GM21390 (cell line): ENCODE results near the gene CGB1.

Experiments
- ATAC-seq: cut with Tn5 transposase; IDR thresholded peaks from one replicate; pipeline ENCODE4 v1.9.1; 2021; ENCODE audit not compliant: unreplicated experiment

Gene CGB1

DNA sequence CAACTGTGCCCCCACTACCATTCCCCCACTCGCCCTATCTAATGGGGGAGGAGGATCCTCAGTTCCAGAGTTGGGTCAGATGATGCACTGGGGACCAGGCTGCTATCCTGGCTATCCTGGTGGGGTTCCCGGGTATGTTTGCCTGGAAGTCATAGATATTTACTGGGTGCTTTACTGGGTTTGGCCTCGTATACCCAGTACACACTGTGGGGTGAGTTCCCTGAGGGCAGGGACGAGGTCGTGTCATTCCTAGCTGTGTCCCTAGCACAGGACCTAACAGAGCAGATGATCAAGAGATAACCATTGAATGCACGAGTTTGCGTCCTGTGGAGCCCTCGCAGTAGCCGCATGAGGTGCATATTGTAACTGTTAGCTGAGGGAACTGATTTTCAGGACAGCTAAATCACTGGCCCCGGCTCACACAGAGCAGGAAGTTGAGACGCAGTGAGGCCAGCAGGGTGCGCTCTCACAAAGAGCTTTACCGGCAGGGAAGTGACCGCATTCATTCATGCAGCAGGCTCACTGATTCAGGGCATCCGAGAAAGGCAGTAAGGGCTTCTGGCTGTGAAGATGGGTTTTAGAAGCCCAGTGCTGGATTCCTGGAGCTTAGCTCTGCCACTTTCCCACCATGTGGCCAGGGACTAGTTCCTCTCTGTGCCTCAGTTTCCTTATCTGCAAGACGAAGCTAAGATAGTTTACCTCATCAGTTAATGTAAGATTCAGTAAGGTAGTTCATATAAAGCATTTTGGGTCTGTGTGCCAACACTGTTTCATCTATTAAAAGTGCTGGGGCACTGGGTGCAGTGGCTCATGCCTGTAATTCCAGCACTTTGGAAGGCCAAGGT, 37.0 kb downstream of the CGB1 start:
- ATAC-seq, result no peak

DNA sequence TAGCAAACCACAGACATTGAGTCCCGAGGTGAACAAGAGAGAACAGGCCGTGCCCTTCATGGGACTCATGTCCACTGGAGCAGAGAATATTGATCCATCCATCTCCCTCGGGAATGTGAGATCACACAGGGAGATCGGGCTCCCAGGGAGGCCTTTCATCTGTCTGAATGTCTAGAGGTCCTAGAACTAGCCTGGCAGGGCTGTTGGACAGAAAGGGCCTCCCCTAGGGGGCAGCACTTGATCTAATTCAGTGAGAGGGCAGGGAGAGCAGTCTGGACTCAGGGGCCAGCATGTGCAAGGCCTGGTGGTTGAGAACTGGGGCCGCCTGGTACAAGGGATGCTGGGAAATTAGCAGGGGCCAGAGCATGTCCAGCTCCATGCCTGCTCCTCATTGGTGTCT, 38.7 kb downstream of the CGB1 start:
- ATAC-seq, result no peak

DNA sequence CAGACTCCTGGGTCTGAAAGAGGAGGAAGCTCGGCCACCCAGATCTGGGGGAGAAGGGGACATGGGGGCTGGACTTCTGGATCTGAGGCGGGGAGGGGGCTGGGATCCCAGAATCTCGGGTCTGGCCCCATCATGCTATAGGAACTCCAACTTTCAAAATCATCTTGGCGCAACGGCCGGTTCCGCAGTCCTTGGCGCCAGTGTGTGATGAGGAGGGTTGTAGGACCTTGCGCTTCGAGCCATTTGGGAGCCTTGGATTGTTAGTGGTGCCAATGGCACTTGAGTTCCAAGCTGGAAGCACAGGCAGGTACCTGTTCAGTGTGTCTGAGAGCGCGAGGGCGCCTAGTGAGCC, 42.7 kb downstream of the CGB1 start:
- ATAC-seq, result no peak

DNA sequence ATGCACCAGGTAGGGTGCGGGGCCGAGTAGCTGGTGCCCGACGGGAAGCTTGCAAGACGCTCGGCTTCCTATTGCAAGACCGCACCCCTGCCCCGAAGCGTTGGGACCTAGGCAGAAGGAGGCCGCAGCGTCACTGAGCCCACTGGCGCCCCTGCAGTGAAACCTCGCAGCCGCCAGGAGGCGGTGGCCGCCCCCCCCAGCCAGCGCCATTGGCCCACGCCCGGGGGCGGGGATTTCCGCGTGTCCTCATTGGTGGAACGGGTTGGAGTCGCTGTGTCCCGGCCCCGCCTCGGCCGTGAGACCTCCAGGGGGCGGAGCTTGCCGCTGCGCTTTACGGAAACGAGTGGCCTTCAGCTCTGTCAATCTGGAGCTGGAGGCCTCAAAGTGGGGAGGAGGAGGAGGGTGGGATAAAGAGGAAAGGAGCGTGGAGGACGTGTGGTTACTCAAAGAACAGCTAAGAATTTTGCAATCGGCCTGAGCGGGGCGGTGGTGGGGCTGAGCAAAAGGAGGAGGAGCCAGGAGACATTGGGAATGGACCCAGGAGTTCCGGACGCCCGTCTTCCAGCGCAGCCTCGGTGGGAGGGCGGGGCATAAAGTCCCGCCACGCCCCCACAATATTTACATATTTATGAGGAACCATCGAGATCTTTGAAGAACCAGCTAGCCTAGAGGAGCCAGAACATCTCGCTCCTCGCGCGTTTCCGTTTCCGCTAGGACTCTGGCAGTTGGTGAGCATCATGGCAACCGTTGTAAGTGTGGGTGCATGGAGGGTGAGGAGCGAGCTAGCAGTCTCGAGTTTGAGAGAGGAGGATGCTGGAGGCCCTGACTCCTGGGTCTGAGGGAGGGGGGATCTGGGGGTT, 43.3 kb downstream of the CGB1 start, which contains the start of the genes GYS1 and RUVBL2:
Gene GYS1 (minus strand): TSS at position 135 of the 860 bp plus-strand sequence. CDS start 197 bp downstream, outside the sequence.
Gene RUVBL2 (plus strand): TSS at position 713 of the 860 bp plus-strand sequence. CDS start 25 bp downstream, at position 738.
- peak; percentile 81 for ATAC-seq

DNA sequence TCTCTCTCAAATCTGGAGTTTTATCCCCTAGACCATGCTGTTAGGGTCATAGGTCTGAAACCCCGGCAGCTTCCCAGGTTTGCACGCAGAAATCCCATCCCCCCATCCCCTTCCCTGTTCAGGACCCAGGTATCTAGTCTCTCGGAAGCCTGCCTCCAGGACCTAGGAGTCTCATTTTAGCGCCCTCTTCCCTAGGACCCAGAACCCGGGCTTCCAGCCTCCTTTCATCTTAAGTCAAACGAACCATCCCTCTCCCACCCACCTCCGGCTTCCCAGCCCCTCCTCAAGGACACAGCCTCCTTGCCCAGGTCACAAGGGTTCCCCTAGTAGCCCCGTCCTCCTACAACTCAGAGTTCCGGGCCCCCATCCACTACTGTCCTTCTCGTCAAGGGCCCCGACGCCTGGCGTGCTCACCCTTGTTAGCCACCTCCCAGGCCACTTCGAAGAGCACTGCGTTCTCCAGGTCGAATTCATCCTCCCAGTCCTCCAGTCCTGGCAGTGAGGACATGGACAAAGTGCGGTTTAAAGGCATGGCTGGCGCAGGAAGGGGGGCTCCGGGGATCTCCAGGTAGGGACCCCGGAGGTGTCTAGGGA, 44.0 kb downstream of the CGB1 start:
- ATAC-seq, result no peak

DNA sequence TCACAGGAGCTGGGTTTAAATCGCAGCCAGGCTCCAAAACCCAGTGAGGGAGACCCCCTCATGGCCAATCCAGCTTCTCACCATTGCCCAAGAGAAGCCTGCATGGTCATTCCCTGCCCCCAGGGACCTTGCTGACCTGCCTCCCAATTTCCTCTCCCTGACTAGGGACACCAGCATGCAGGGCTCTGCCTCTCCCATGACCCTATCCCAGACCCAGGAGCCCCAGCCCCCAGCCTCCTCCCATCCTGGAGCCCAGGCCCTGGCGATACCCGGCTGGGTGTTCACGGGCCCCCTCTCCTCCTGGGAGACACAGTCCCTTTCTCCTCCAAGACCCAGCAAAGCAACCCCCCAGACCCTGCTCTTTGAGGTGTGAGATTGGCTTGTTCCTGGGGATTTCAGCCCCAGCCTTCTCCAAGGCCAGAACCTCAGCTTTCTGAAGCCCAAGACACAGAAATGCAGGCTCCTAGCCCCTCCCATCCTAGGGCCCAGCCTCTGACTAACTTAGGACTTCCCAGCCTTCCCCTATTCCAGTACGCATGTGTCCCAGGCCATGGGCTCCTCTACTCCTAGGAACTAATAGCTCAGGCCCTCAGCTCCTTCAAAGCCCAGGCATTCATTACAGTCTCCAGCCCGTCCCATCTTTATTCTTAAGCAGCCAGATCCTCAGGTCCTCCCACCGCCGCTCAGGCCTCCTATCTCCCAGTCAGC, 44.7 kb downstream of the CGB1 start:
- no peak for ATAC-seq

DNA sequence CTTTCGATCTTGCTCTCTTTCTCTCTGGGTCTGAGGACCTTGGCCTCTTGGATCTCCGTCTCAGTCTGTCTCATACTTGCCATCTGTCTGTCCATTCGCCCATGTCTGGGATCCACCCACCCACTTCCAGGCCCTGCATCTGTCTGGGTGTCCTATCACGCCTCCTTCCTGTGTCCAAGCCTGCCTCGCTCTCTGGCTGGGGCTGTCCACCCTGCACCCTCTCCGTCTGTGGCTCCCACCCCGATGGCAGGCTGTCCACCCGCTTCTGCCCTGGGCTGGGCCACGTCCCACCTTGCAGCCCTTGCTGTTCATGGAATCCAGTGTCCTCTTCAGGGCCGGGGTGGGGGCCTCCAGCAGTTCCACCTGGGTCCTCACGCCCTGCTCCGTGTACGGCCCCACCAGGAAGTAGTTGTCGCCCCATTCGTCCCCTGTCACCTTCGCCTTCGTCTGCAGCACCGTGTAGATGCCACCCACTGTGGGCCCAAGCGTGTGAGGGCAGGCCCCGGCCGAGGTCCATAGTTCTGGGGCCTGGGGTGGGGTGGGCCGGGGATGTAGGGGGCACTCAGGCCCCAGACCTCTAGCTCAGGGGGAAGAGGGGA, 45.6 kb downstream of the CGB1 start:
- ATAC-seq, result no peak

DNA sequence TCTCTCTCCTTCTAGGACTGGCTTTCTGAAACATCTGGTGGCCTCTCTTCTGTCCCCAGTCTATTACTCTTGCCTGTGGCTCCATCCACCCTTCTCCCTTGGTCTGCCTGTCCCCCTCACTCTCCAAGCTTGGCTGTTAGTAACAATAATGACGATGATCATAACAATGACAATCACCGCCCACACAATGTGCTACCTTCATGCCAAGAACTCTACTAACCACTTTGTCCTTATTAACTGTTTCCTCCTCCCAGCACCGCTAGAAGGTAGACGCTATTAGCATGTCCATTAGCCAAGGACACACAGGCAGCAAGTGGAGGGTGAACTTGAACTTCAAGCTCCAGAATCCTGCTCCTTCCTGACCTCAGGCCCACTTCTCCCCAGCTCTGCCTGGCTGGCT, 46.3 kb downstream of the CGB1 start:
- ATAC-seq, result no peak

DNA sequence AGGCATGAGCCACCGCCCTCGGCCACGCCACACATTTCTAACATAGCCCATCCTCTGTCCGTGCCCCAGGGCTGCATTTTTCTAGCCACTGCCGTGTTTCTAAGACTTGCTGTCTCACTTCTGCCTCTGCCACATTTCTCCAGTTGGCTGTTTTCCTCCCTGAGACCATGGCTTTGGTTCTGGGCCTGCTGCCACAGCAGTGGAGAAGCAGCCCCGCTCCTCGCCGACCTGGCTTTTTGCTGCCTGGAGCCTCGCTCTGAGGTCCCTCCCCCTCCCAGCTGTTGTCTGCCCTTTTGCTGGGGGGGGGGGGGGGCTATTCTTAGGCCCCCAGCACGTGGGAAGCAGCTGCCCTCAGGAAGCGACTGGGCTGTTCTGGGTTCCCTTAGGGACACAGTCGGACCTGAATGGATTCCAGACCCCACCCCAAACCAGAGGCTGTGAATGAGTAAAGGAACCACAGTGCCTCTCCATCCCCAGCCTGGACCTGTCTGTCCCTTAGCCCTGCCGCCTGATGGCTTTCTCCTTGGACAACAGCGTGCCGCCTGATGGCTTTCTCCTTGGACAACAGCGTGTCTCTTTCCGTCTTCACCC, 46.9 kb downstream of the CGB1 start:
- ATAC-seq, result no peak

DNA sequence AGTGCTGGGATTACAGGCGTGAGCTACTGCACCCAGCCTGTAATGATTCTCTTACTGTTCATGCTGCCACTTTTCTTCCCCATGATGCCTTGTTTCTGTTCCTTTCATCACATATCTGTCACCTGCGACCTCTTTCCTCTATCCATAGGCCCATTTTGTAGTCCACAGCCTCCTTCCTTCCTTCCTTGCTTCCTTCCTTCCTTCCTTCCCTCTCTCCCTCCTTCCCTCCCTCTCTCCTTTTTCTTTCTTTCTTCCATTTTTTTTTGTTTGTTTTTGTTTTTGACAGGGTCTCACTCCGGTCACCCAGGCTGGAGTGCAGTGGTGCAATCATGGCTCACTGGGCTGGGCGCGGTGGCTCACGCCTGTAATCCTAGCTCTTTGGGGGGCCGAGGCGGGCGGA, 47.8 kb downstream of the CGB1 start:
- no peak for ATAC-seq

DNA sequence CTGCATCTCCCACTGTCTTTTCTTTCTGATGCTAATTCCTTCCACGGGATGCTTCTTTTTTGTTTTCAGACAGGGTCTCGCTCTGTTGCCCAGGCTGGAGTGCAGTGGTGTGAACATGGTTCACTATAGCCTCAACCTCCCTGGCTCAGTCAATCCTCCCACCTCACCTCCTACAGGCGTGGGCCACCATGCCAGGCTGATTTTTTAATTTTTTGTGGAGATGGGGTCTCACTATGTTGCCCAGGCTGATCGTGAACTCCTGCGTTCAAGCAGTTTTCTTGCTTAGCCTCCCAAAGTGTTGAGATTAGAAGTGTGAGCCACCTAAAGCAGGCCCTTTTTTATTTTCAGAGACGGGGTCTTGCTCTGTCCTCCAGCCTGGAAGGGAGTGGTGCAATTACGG, 48.4 kb downstream of the CGB1 start:
- ATAC-seq, result no peak

DNA sequence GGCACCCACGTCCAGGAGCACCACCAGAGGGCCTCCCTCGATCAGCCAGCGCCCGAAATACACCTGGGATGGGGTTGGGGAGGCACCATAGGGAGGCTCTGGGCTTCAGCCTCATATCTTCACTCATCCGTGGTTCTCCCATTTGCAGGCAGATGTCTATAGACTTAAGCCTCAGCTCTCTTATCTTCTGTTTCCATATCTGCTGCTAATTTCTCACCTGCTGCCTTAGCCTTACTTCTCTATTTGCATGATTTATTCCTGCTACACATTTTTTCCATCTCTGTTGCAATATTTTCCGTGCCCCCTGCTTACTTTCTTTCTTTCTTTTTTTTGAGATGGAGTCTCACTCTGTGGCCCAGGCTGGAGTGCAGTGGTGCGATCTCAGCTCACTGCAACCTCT, 49.4 kb downstream of the CGB1 start:
- ATAC-seq, result no peak

DNA sequence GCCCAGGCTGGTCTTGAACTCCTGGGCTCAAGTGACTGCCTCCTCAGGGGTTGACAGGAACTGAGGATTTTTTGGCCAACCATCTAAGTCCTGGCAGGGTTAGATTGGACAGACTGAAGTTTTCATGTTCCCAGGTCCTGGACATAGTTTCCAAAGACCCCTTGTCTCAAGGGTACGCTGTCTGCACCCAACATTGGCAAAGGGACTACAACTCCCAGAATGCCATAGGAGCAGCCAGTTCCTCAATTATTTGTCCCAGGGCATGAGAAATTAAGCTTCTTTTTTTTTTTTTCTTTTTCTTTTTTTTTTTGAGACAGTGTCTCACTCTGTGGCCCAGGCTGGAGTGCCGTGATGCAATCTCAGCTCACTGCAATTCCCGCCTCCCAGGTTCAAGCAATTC, 50.5 kb downstream of the CGB1 start:
- no peak for ATAC-seq

DNA sequence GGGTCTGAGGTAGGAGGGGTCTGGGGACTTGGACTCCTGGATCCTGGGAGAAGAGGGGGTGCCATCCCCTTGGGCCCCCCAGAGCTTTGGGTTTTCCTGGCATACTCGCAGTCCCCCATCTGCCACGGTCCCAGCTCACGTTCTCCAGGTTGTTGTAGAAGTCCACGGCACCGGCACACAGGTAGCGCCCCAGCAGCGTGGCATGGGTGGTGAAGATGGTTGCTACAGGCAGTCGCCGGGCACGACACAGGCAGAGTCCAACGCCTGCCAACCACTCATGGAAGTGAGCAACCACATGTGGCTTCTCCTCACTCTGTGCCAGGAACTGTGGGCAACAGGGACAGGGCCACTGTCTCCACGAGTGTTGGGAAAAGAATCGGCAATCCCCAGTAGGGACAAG, 51.0 kb downstream of the CGB1 start:
- no peak for ATAC-seq
